OCI-LY3 (cell line): Measurements from ENCODE around the gene PTPRN2.

ENCODE experiments used
- H2AFZ ChIP-seq: fragments of 200-600, 300-600 bp; shearing (Covaris generic); 2 replicates; pipeline ENCODE4 v1.6.0; 2014; ENCODE audit warnings: antibody characterized with exemption, low read depth, low read length
- H3K27ac ChIP-seq: fragments of 200-600, 300-600 bp; sonication (generic); 2 replicates; pipeline ENCODE4 v1.5.1; 2014; ENCODE audit warnings: mild to moderate bottlenecking, low read length, moderate library complexity, mixed read lengths
- H3K27me3 ChIP-seq: fragments of 200-600, 300-600 bp; sonication (generic); 2 replicates; pipeline ENCODE4 v1.6.1; 2014; ENCODE audit warnings: low read depth, low read length, mixed read lengths
- H3K36me3 ChIP-seq: fragments of 200-600, 300-600 bp; sonication (generic); replicated peaks from 2 replicates; pipeline ENCODE3; 2014; ENCODE audit warnings: low read depth, low read length, mixed read lengths
- H3K4me1 ChIP-seq: fragments of 300-600, 200-600 bp; sonication (generic); 2 replicates; pipeline ENCODE4 v1.6.1; 2014; ENCODE audit warnings: low read length, mixed read lengths
- H3K4me2 ChIP-seq: fragments of 200-600, 300-600 bp; sonication (generic); 2 replicates; pipeline ENCODE4 v1.6.1; 2014; ENCODE audit warnings: low read length, mixed read lengths
- H3K4me3 ChIP-seq: fragments of 300-600, 200-600 bp; sonication (generic); 2 replicates; pipeline ENCODE4 v1.5.1; 2014; ENCODE audit warnings: antibody characterized with exemption, mild to moderate bottlenecking, low read length, moderate library complexity
- H3K79me2 ChIP-seq: fragments of 300-600, 200-600 bp; shearing (Covaris generic); 2 replicates; pipeline ENCODE4 v1.6.1; 2014; ENCODE audit warnings: mild to moderate bottlenecking, low read length, mixed read lengths
- H3K9ac ChIP-seq: fragments of 300-600, 200-600 bp; shearing (Covaris generic); 2 replicates; pipeline ENCODE4 v1.6.0; 2014; ENCODE audit warnings: mild to moderate bottlenecking, low read length, moderate library complexity
- H3K9me3 ChIP-seq: fragments of 200-600, 300-600 bp; shearing (Covaris generic); 2 replicates; pipeline ENCODE4 v1.6.1; 2014; ENCODE audit warnings: low read length, mixed read lengths; ENCODE audit not compliant: insufficient read depth
- H4K20me1 ChIP-seq: fragments of 200-600, 300-600 bp; sonication (generic); 2 replicates; pipeline ENCODE4 v1.6.1; 2016; ENCODE audit warnings: low read length, mixed read lengths; ENCODE audit not compliant: insufficient read depth
- EZH2phosphoT487 ChIP-seq: fragments of 200-600 bp; shearing (Covaris generic); IDR thresholded peaks from 2 replicates; pipeline ENCODE4 v1.6.1; 2018; ENCODE audit warnings: antibody characterized with exemption, mixed run types, low read depth
- TF ChIP-seq, protein P1 (sequence below): fragments of 200-600, 300-600 bp; sonication (generic); IDR thresholded peaks from 2 replicates; pipeline ENCODE4 v1.5.1; 2014; ENCODE audit warnings: antibody characterized with exemption, low read length, low read depth

The PTPRN2 gene

DNA sequence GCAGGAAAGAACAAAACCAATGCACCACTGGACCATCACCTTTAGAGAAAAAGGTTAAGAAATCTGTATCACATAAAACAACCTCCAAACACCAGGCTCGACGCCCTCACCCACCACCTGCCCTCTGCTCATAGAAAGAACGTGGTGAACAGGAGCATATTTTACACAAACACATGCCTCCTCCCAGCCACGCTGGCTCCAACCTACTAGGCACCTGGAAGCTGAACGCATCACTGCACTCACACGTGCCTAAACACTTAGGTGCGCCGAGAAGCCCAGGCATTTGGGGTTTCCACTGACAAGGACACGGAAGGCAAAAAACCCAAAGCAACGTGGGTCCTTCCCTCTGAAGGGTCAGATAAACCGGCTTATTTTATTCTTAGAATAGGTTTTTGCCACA, 56.0 kb downstream of the PTPRN2 start:
- Histone ChIP-seq H3K4me3 (no peak overlapping the region), H3K27me3 (no peaks in the 10 kb centered on the region), H3K9me3 (peaks cover 4% of the 10 kb centered on the region; the same call in 1 of the 2 replicates), H2AFZ (no peak overlapping the region), H3K79me2 (no peaks in the 10 kb centered on the region), H3K4me1 (no peaks in the 10 kb centered on the region), H3K36me3 (no peaks in the 10 kb centered on the region), H4K20me1 (no peaks in the 10 kb centered on the region), H3K27ac (no peak overlapping the region), H3K9ac (no peak overlapping the region), H3K4me2 (no peak overlapping the region)
- TF ChIP-seq, protein P1, sequence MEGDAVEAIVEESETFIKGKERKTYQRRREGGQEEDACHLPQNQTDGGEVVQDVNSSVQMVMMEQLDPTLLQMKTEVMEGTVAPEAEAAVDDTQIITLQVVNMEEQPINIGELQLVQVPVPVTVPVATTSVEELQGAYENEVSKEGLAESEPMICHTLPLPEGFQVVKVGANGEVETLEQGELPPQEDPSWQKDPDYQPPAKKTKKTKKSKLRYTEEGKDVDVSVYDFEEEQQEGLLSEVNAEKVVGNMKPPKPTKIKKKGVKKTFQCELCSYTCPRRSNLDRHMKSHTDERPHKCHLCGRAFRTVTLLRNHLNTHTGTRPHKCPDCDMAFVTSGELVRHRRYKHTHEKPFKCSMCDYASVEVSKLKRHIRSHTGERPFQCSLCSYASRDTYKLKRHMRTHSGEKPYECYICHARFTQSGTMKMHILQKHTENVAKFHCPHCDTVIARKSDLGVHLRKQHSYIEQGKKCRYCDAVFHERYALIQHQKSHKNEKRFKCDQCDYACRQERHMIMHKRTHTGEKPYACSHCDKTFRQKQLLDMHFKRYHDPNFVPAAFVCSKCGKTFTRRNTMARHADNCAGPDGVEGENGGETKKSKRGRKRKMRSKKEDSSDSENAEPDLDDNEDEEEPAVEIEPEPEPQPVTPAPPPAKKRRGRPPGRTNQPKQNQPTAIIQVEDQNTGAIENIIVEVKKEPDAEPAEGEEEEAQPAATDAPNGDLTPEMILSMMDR, result no peak
- TF ChIP-seq EZH2phosphoT487, result no peak

DNA sequence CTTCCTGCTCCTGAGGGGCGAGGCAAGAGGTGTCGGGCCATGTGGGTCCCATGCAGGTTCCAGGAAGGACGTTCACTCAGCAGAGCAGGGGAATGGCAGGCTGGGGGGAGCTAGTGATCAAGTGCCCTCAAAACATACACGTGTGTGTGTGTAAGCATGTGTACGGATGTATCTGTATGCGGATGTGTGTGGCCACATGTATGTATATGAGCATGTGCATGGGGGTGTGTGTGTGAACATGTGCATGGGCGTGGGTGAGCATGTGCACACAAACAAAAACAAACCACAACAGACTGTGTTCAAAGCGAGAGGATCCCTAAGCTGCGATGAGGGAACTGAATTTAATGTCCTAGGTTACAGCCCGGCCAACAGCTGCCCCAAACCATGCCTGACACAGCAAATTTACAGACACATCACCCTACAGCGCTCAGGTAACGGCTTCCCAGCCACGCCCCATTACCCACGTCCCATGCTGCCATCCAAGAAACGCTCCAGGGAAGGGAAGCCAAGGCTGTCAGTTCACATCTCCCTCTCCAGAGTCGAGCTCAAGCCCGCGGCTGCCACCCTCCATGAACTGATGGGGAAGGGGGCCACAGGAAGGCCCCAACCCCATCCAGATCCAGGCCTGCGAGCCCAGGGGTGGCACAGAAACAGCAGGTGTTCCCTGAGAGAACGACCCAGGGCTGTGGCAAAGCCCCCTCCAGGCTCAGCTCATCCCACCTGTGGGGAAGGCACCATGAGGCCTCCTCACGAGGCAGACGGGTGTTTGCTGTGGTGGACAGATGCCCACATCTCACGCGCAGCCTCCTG, 56.6 kb downstream of the PTPRN2 start:
- TF ChIP-seq, protein P1, result no peak
- no peak for TF ChIP-seq EZH2phosphoT487
- Histone ChIP-seq H3K4me2 (no peak overlapping the region), H2AFZ (no peak overlapping the region)

DNA sequence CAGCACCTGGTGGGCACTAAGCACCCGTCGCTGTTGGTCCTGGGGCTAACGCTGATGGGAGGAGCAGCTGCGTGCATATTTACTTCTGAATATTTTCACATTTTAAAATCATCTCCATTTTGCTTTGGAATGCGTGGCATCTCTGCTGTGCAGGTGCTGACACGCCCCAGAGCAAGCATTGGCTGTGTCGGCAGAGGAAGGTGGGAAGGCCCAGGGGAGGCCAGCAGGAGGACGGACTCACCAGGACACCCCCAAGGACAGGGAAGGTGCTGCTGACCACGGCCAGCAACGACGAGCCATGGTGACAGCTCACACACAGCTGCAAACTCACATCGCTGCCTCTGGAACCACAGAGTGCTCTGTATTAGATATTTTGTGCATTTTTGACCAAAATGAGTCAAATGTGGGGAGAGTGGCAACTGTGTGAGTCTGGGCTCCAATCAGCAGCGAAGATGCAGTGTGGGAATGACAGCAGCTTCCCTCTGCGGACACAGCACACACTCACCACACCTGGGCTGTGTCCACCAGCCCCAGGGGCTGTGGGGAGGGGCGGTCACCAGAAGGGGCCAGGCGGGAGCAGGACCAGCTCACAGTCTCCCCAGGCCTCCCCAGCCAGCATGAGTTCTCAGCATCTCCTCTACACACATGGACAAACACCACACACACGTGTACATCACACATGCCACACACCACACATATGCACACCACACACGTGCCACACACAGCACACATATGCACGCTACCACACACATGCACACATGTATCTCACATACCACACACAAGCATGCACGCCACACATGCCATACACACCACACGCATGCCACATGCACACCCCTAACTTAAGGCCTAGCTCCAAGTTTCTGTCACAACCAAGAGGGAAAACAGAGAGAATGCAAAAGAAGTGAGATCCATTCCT, 58.2 kb downstream of the PTPRN2 start:
- Histone ChIP-seq H3K36me3 (no peaks in the 10 kb centered on the region), H4K20me1 (no peaks in the 10 kb centered on the region), H3K4me3 (no peak overlapping the region), H3K9me3 (peaks cover 4% of the 10 kb centered on the region; the same call in 1 of the 2 replicates), H2AFZ (no peak overlapping the region), H3K79me2 (no peaks in the 10 kb centered on the region), H3K27ac (no peak overlapping the region), H3K4me2 (no peak overlapping the region), H3K9ac (no peak overlapping the region), H3K27me3 (no peaks in the 10 kb centered on the region), H3K4me1 (no peaks in the 10 kb centered on the region)
- TF ChIP-seq, protein P1, result no peak
- TF ChIP-seq EZH2phosphoT487, result no peak

More for the DNA sequence above, 56.6 kb downstream of the PTPRN2 start:
- Histone ChIP-seq H4K20me1 (no peaks in the 10 kb centered on the region), H3K9me3 (peaks cover 4% of the 10 kb centered on the region; the same call in 1 of the 2 replicates), H3K9ac (no peak overlapping the region), H3K4me3 (no peak overlapping the region), H3K27me3 (no peaks in the 10 kb centered on the region), H3K27ac (no peak overlapping the region), H3K79me2 (no peaks in the 10 kb centered on the region), H3K4me1 (no peaks in the 10 kb centered on the region), H3K36me3 (no peaks in the 10 kb centered on the region)
